Heart left ventricle (tissue), 16 donors: ENCODE results near the gene POLR2L. TPM values are rescaled to one million over a fixed set of nuclear protein-coding genes. Genes with fewer than 3 reads are reported as not detected.

Experiments used
- ATAC-seq, 4 donors: fragments of 200-7000 bp; cut with Tn5 transposase; one replicate each; pipeline ENCODE4 v1.9.1; 2020 to 2022; ENCODE audit warnings: moderate library complexity in 4 of 4, mild to moderate bottlenecking in 3 of 4, moderate number of reproducible peaks in 1 of 4
- DNase-seq, 5 donors: peaks; one replicate each; pipeline ENCODE4 v3.0.0-alpha.2; 2020
- H3K27ac ChIP-seq, 12 donors: fragments of 200-600 bp; sonication (generic) in 4 of 12; one replicate each; pipeline versions ENCODE4 v1.5.0 to v1.8.0; 2016 to 2022; ENCODE audit warnings: mild to moderate bottlenecking in 2 of 12
- H3K27me3 ChIP-seq, 9 donors: fragments of 200-600 bp; sonication (generic) in 2 of 9; one replicate each; pipeline versions ENCODE4 v1.5.1 to v1.8.0; 2016 to 2022; ENCODE audit warnings: mild to moderate bottlenecking in 3 of 9
- H3K36me3 ChIP-seq, 9 donors: fragments of 200-600 bp; sonication (generic) in 2 of 9; one replicate each; pipeline versions ENCODE4 v1.5.0 to v1.8.0; 2018 to 2022; ENCODE audit warnings: mild to moderate bottlenecking in 2 of 9
- H3K4me1 ChIP-seq, 12 donors: fragments of 200-600 bp; sonication (generic) in 4 of 12; one replicate each; pipeline versions ENCODE4 v1.5.0 to v1.8.0; 2016 to 2022; ENCODE audit warnings: mild to moderate bottlenecking in 3 of 12
- H3K4me3 ChIP-seq, 12 donors: fragments of 200-600 bp; sonication (generic) in 4 of 12; one replicate each; pipeline versions ENCODE4 v1.5.0 to v1.8.0; 2017 to 2022; ENCODE audit warnings: mild to moderate bottlenecking in 9 of 12, moderate library complexity in 4 of 12
- H3K9me3 ChIP-seq, 12 donors: fragments of 200-600 bp; sonication (generic) in 4 of 12; one replicate each; pipeline versions ENCODE4 v1.5.0 to v1.8.0; 2016 to 2022; ENCODE audit warnings: mild to moderate bottlenecking in 1 of 12
- POLR2A ChIP-seq, 2 donors: fragments of 450-650 bp; IDR thresholded peaks; one replicate each; pipeline ENCODE4 v1.6.1; 2017; ENCODE audit warnings: antibody characterized with exemption in 2 of 2, mild to moderate bottlenecking in 2 of 2, moderate library complexity in 2 of 2
- WGBS, 4 donors: extraction: QIAGEN DNeasy Blood & Tissue Kit in 2 of 4; methylation state at CpG; one replicate each; pipeline versions ENCODE4 v1.1.5 to v1.1.7; 2013 to 2018; 5-methylcytosine and 5-hydroxymethylcytosine counted together
- intact Hi-C, 10 donors: fragments of 100-400 bp; cut with DNase I; formaldehyde crosslinking; loops; one replicate each; pipeline versions ENCODE4 v1.11.1 to v1.14.2; 2022
- polyA plus RNA-seq, 2 donors: library from polyadenylated mRNA; stranded (reverse); fragments of 200-250 nt; gene quantifications; one replicate each; pipeline ENCODE4 v1.2.3, GENCODE V29; 2013
- total RNA-seq, 9 donors: library from RNA; depleted of rRNA in 2 of 9; stranded (reverse); fragments of >200 nt in 2 of 9; fragmentation: NEBNext Ultra II Directional in 3 of 9; extraction: Animal tissue kit (Norgen Biotek cat#: 25700) in 3 of 9; gene quantifications; one replicate each; pipeline versions ENCODE4 v1.1.0 to v1.2.4, GENCODE V29; 2016 to 2023
- TF ChIP-seq, protein P1 (sequence below), 12 donors: fragments of 200-600 bp; sonication (generic) in 4 of 12; IDR thresholded peaks; one replicate each; pipeline versions ENCODE4 v1.5.0 to v1.8.0; 2018 to 2022; ENCODE audit warnings: antibody characterized with exemption in 12 of 12, mild to moderate bottlenecking in 5 of 12
- donor health status: ischemic (EF 13 %, LVEDD 7.1; RV severe dilation, severe dysfunction).
- donor health status: healthy with polysubstance abuse.
- donor health status: DM: no; HTN: yes; CAD: no.
- donor health status: DM: no; HTN: no; CAD: no.
- donor health status: ischemic (EF 25% LVEDD 6.9; RV normal size, moderate dysfunction).
- donor health status: ischemic (EF 25% LVEDD 5.7; RV mildly dilated, moderate dysfunction).
- donor health status: healthy.
- donor health status: DM: yes; HTN: yes; CAD: no.
- donor health status: ischemic (EF 35%, LVEDD 5.7; RV mildly dilated, moderate dysfunction).
- donor health status: nonischemic (EF 11% LVEDD 7.7; RV severe dilation, severe dysfunction).
- donor health status: DM: yes; HTN: yes; CAD: no.
- donor health status: PGD.
- donor health status: ischemic (EF 29% LVEDD 5.4; RV normal size, mild dysfunction).
- donor health status: nonischemic (EF 23%, LVEDD 6.1; RV moderate dilation, normal function).

The POLR2L gene
- total and polyA plus RNA-seq, 11 donors = 74.4 to 267 (median 208) TPM

DNA sequence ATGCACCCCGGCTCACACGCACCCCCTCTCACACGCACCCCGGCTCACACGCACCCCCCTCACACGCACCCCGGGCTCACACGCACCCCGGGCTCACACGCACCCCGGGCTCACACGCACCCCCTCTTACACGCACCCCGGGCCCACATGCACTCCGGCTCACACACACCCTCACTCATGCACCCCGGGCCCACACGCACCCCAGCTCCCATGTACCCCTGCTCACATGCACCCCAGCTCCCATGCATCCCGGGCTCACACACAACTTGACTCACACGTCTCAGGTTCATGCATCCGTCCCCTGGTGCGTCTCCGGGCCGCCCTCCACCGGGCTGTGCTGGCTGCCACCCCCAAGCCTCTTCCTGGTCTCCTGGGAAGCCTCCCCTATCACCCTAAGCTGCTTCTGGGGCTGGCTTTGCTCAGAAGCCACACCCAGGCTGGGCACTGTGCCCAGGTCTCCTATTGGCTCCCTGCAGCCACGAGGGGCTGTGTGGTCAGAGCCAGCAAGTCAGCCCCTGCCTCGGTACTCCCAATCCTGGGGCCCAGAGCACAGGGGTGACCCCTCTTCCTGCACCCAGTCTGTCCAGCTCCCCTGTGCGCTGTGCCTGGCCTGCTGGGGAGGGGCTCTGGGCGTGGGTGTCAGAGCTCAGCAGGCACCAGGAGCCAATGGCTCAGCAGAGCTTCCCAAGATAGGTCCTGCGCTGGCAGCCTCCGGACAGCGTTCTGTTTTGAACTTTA is 17.2 kb upstream of the POLR2L start:
- intact Hi-C loops = loop anchor here in 1 of 10 donors (10.0 kb wide), 1 partner anchor 45 kb away; no protein-coding TSS in a partner anchor
- TF ChIP-seq, protein P1, sequence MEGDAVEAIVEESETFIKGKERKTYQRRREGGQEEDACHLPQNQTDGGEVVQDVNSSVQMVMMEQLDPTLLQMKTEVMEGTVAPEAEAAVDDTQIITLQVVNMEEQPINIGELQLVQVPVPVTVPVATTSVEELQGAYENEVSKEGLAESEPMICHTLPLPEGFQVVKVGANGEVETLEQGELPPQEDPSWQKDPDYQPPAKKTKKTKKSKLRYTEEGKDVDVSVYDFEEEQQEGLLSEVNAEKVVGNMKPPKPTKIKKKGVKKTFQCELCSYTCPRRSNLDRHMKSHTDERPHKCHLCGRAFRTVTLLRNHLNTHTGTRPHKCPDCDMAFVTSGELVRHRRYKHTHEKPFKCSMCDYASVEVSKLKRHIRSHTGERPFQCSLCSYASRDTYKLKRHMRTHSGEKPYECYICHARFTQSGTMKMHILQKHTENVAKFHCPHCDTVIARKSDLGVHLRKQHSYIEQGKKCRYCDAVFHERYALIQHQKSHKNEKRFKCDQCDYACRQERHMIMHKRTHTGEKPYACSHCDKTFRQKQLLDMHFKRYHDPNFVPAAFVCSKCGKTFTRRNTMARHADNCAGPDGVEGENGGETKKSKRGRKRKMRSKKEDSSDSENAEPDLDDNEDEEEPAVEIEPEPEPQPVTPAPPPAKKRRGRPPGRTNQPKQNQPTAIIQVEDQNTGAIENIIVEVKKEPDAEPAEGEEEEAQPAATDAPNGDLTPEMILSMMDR (IDR thresholded peaks at IDR 0.05) = no peak
- TF ChIP-seq POLR2A (IDR thresholded peaks at IDR 0.05) = no peak
- H3K27me3 ChIP-seq = no peaks in the 10 kb centered on the region
- peak; percentile 60 to 82 (median 76) for ATAC-seq
- H3K4me3 ChIP-seq = peak overlapping the region in 6 of 12 donors; percentile 2 to 39 (median 16)
- H3K4me1 ChIP-seq = peaks cover 4 to 48% (median 18%) of the 10 kb centered on the region in 12 donors
- no peaks in the 10 kb centered on the region for H3K9me3 ChIP-seq
- 49 to 63% (median 54%) methylated on average over 22 to 31 of the region's 31 CpGs for WGBS, 4 donors
- peak; percentile 75 to 91 (median 85) for DNase-seq
- peaks cover 0 to 27% (median 18%) of the 10 kb centered on the region in 9 donors for H3K36me3 ChIP-seq
- peak overlapping the region in 8 of 12 donors; percentile 0 to 79 (median 58) for H3K27ac ChIP-seq

DNA sequence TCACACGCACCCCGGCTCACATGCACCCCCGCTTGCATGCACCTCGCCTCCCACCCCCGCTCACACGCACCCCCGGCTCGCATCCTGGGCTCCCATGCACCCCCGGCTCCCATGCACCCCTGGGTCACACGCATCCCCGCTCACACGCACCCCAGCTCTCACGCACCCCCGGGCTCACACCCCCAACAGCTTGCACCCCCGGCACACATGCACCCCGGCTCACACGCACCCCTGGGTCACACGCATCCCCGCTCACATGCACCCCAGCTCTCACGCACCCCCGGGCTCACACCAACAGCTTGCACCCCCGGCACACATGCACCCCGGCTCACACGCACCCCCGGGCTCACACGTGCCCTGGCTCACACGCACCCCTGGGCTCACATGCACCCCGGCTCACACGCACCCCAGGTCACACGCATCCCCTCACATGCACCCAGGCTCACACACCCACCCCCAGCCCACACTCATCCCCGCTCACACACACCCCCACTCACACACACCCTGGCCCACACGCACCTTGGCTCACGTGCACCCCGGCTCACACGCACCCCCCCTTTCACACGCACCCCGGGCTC is 16.5 kb upstream of the POLR2L start:
- Histone ChIP-seq H3K4me1 (peaks cover 4 to 48% (median 18%) of the 10 kb centered on the region in 12 donors), H3K36me3 (peaks cover 0 to 21% (median 12%) of the 10 kb centered on the region in 9 donors), H3K4me3 (no peak overlapping the region), H3K27ac (no peak overlapping the region), H3K9me3 (no peaks in the 10 kb centered on the region), H3K27me3 (no peaks in the 10 kb centered on the region)
- DNase-seq (no peak), ATAC-seq (no peak)
- TF ChIP-seq, protein P1 (IDR thresholded peaks at IDR 0.05) = no peak
- no peak for TF ChIP-seq POLR2A (IDR thresholded peaks at IDR 0.05)
- intact Hi-C loops = loop anchor here in 1 of 10 donors (10.0 kb wide), 1 partner anchor 46 kb away; no protein-coding TSS in a partner anchor
- WGBS, 4 donors = 88 to 94% (median 90%) methylated on average over 36 to 37 of the region's 37 CpGs

DNA sequence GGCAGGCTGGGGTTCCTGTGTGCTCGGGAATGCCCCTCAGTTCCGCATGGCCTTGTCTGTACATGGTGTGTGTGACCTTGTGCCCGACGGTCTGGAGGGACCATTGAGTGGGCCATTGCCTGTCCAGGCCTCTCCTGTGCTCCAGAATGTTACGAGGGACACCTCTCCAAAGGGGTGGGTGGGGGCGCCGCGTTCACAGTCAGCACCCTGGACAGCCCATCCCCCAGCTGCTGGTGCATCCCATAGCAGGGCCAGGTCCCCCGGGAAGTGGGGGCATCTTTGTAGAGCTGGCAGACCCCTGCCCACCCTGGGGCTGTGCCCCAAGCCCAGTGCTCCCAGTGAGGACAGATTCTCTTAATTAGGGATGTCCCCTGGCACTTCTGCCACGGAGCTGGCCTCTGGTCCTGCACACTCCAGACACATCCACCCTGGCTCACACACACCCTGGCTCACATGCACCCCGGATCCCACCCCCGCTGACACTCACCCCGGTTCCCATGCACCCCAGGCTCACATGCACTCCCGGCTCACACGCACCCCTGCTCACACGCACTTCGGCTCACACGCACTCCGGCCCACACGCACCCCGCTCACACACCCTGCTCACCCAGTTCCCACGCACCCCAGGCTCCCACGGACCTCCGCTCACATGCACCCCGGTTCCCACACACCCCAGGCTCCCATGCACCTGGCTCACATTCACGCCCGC is 15.9 kb upstream of the POLR2L start:
- H3K27ac ChIP-seq = no peak overlapping the region
- no peak overlapping the region for H3K4me3 ChIP-seq
- TF ChIP-seq, protein P1 (IDR thresholded peaks at IDR 0.05) = no peak
- no peak for TF ChIP-seq POLR2A (IDR thresholded peaks at IDR 0.05)
- 82 to 87% (median 85%) methylated on average over 26 to 27 of the region's 27 CpGs for WGBS, 4 donors
- ATAC-seq (no peak), DNase-seq (no peak)
- H3K27me3 ChIP-seq = no peaks in the 10 kb centered on the region
- intact Hi-C loops = loop anchor here in 1 of 10 donors (10.0 kb wide), 1 partner anchor 47 kb away; no protein-coding TSS in a partner anchor
- H3K9me3 ChIP-seq = no peaks in the 10 kb centered on the region
- H3K36me3 ChIP-seq = peaks cover 0 to 16% (median 9%) of the 10 kb centered on the region in 9 donors
- peaks cover 4 to 51% (median 18%) of the 10 kb centered on the region in 12 donors for H3K4me1 ChIP-seq
